ENCODE data around the gene OLFM2.

- TF ChIP-seq YY1 (IDR thresholded peaks at IDR 0.05; ENCODE audit: low read depth) (no peak), TAF1 (IDR thresholded peaks at IDR 0.05; ENCODE audit: low read depth) (no peak), REST (IDR thresholded peaks at IDR 0.05; ENCODE audit: low read depth) (no peak), MAX (IDR thresholded peaks at IDR 0.05) (no peak), RAD21 (IDR thresholded peaks at IDR 0.05; ENCODE audit: low read depth) (no peak), FOXM1 (IDR thresholded peaks at IDR 0.05; ENCODE audit: borderline replicate concordance, low read depth) (no peak), TEAD4 (IDR thresholded peaks at IDR 0.05) (no peak), EP300 (IDR thresholded peaks at IDR 0.05; ENCODE audit: borderline replicate concordance) (no peak), TCF12 (IDR thresholded peaks at IDR 0.05; ENCODE audit: low read depth) (no peak), USF1 (IDR thresholded peaks at IDR 0.05) (no peak), NFIC (IDR thresholded peaks at IDR 0.05) (no peak), CEBPB (IDR thresholded peaks at IDR 0.05) (no peak), CREB1 (IDR thresholded peaks at IDR 0.05; ENCODE audit: low read depth) (no peak)
Measured at GRCh38 chr19:9966024-9966423, 29.7 kb upstream of the OLFM2 start.

All from Ishikawa (cell line).